Body of pancreas (tissue), 4 donors: Measurements from ENCODE around the gene SYVN1. TPM values are rescaled to one million over a fixed set of nuclear protein-coding genes. Genes with fewer than 3 reads are reported as not detected.

ENCODE experiments used
- ATAC-seq: fragments of 150-250 bp; one replicate; pipeline ENCODE4 v1.9.1; 2016
- DNase-seq, 4 donors: peaks; one replicate each; pipeline ENCODE4 v3.0.0-alpha.2; 2019
- H3K27ac ChIP-seq, 4 donors: fragments of 200-600 bp; sonication (generic); 1 replicate in 3 of 4; 2 replicates in 1 of 4; pipeline versions ENCODE4 v1.5.1 to v1.6.1; 2016 to 2019; ENCODE audit warnings: mild to moderate bottlenecking in 1 of 4, mixed read lengths in 1 of 4, moderate library complexity in 1 of 4
- H3K27me3 ChIP-seq, 2 donors: fragments of 200-600 bp; sonication (generic); one replicate each; pipeline ENCODE4 v1.6.0; 2016; ENCODE audit warnings: mild to moderate bottlenecking in 1 of 2
- H3K36me3 ChIP-seq, 2 donors: fragments of 200-600 bp; sonication (generic); replicated peaks in 1 of 2; 2 replicates each; pipeline ENCODE4 v1.5.1; 2016; ENCODE audit warnings: low read depth in 2 of 2; ENCODE audit not compliant: insufficient read depth in 1 of 2
- H3K4me1 ChIP-seq: fragments of 200-600 bp; sonication (generic); one replicate; pipeline ENCODE4 v1.6.0; 2016
- H3K4me3 ChIP-seq, 2 donors: fragments of 200-600 bp; sonication (generic); 1 replicate in 1 of 2; 2 replicates in 1 of 2; pipeline ENCODE4 v1.5.1; 2016 to 2019
- H3K9me3 ChIP-seq, 3 donors: fragments of 200-600 bp; sonication (generic); 1 replicate in 2 of 3; 2 replicates in 1 of 3; pipeline ENCODE4 v1.5.1; 2016
- CTCF ChIP-seq, 7 experiments: fragments of 450-650 bp in 4 of 7; fragments of 200-600 bp in 3 of 7; sonication (generic) in 3 of 7; IDR thresholded peaks; one replicate each; pipeline ENCODE4 v1.5.1; 2016 to 2019; ENCODE audit warnings: antibody characterized with exemption in 7 of 7
- POLR2A ChIP-seq, 3 donors: fragments of 450-650 bp; IDR thresholded peaks; one replicate each; pipeline ENCODE4 v1.6.1; 2016; ENCODE audit warnings: antibody characterized with exemption in 3 of 3, mild to moderate bottlenecking in 2 of 3
- WGBS, 2 donors: methylation state at CpG; one replicate each; pipeline ENCODE4 v1.1.5; 2017; 5-methylcytosine and 5-hydroxymethylcytosine counted together
- intact Hi-C: fragments of 100-400 bp; cut with DNase I; formaldehyde crosslinking; loops from one replicate; pipeline ENCODE4 v1.15.1; 2023
- microRNA-seq, 2 donors: library from miRNA; unstranded; fragments of <30 nt; microRNA quantifications; one replicate each; pipeline ENCODE4, GENCODE V29; 2016; ENCODE audit warnings: borderline number of aligned reads in 2 of 2, borderline replicate concordance in 2 of 2
- small RNA-seq: library from RNA; depleted of rRNA; stranded (forward); fragments of <200 nt; gene quantifications from one replicate; pipeline ENCODE3, GENCODE V24; 2016
- total RNA-seq, 2 donors: library from RNA; depleted of rRNA; stranded (reverse); fragments of >200 nt; gene quantifications; one replicate each; pipeline ENCODE4 v1.1.0, GENCODE V29; 2016

The SYVN1 gene
- total RNA-seq, 2 donors from 2014 or later: 41.0 to 97.2 TPM

- ATAC-seq: no peak
- 69 to 77% methylated on average over 4 of the region's 4 CpGs for WGBS, 2 donors
- H3K4me1 ChIP-seq: peaks cover 5% of the 10 kb centered on the region
- DNase-seq: no peak
- intact Hi-C loops: no loop called here
- no peaks in the 10 kb centered on the region for H3K9me3 ChIP-seq
- no peak overlapping the region for H3K27ac ChIP-seq
- no peaks in the 10 kb centered on the region for H3K36me3 ChIP-seq
- no peaks in the 10 kb centered on the region for H3K27me3 ChIP-seq
- H3K4me3 ChIP-seq: no peak overlapping the region
- TF ChIP-seq CTCF (IDR thresholded peaks at IDR 0.05): no peak
- TF ChIP-seq POLR2A (IDR thresholded peaks at IDR 0.05): no peak
Measured at GRCh38 chr11:65077451-65077850, 56.9 kb downstream of the SYVN1 start.

Small RNAs within 50 kb of the gene (microRNA-seq; reads per million reads assigned to microRNA genes)
- 0 reads per million in 2 donors for gene MIR6751

Small RNAs within 50 kb of the gene (small RNA-seq; reads per million reads assigned to genes)
- not detected for gene HIGD1AP10
- gene PDCL2P2: not detected
- gene RNU2-23P: 0.23 reads per million

Other genes starting within 250 kb of the SYVN1 start
- 10 to 100 TPM; 16.3 to 34.3 TPM for gene ATG2A, start 217.3 kb downstream of the SYVN1 start, total RNA-seq
- gene PPP2R5B, start 209.8 kb downstream of the SYVN1 start, total RNA-seq: 10 to 100 TPM; 12.7 to 35.6 TPM
- gene GPHA2, start 198.6 kb downstream of the SYVN1 start, total RNA-seq: 10 to 100 TPM in 1 of 2 donors, 1 to 10 TPM in 1; 7.3 to 18.5 TPM
- under 1 TPM in 1 of 2 donors, not detected in 1; 0.78 TPM for gene MAJIN, start 162.4 kb downstream of the SYVN1 start, total RNA-seq
- 10 to 100 TPM in 1 of 2 donors, 1 to 10 TPM in 1; 2.3 to 20.8 TPM for gene BATF2, start 137.5 kb downstream of the SYVN1 start, total RNA-seq
- 10 to 100 TPM; 67.6 to 75.5 TPM for gene ARL2, start 120.4 kb downstream of the SYVN1 start, total RNA-seq
- gene SNX15, start 107.1 kb downstream of the SYVN1 start, total RNA-seq: 10 to 100 TPM in 1 of 2 donors, 1 to 10 TPM in 1; 7.9 to 10.6 TPM
- 10 to 100 TPM in 1 of 2 donors, 1 to 10 TPM in 1; 5.4 to 30.3 TPM for gene SAC3D1, start 93.3 kb downstream of the SYVN1 start, total RNA-seq
- 10 to 100 TPM in 1 of 2 donors, 1 to 10 TPM in 1; 1.6 to 11.5 TPM for gene NAALADL1, start 76.0 kb downstream of the SYVN1 start, total RNA-seq
- gene CDCA5, start 50.5 kb downstream of the SYVN1 start, total RNA-seq: 1 to 10 TPM in 1 of 2 donors, not detected in 1; 2.3 TPM
- 10 to 100 TPM; 23.1 to 29.3 TPM for gene ZFPL1, start 50.3 kb downstream of the SYVN1 start, total RNA-seq
- gene VPS51, start 38.3 kb downstream of the SYVN1 start, total RNA-seq: 100 to 1,000 TPM; 206 to 360 TPM
- 10 to 100 TPM; 25.4 to 85.6 TPM for gene TM7SF2, start 22.6 kb downstream of the SYVN1 start, total RNA-seq
- 10 to 100 TPM; 18.7 to 33.9 TPM for gene ZNHIT2, start 16.8 kb downstream of the SYVN1 start, total RNA-seq
- gene FAU, start 12.4 kb downstream of the SYVN1 start, total RNA-seq: 1,000 to 10,000 TPM; 1,320 to 1,355 TPM
- 10 to 100 TPM; 34.2 to 35.6 TPM for gene MRPL49, start 12.2 kb downstream of the SYVN1 start, total RNA-seq
- not detected for gene SPDYC, start 35.7 kb upstream of the SYVN1 start, total RNA-seq
- gene CAPN1, start 47.4 kb upstream of the SYVN1 start, total RNA-seq: 100 to 1,000 TPM; 142 to 245 TPM
- gene POLA2, start 127.4 kb upstream of the SYVN1 start, total RNA-seq: 10 to 100 TPM in 1 of 2 donors, 1 to 10 TPM in 1; 7.3 to 19.1 TPM
- gene CDC42EP2, start 180.3 kb upstream of the SYVN1 start, total RNA-seq: 10 to 100 TPM in 1 of 2 donors, 1 to 10 TPM in 1; 8.3 to 16.8 TPM
- gene DPF2, start 199.3 kb upstream of the SYVN1 start, total RNA-seq: 10 to 100 TPM; 18.1 to 30.1 TPM
- gene TIGD3, start 220.2 kb upstream of the SYVN1 start, total RNA-seq: not detected
- 10 to 100 TPM; 52.4 to 67.2 TPM for gene SLC25A45, start 248.1 kb upstream of the SYVN1 start, total RNA-seq